DMS153 (cell line): ENCODE measurements around the gene UST.
A peak's percentile ranks its signal among the peaks of the same experiment; 100 is the strongest.

Experiments used
- DNase-seq: peaks from one replicate; lab custom pipeline; 2025; lab: John Stamatoyannopoulos, UW

UST gene

GRCh38 chr6:149007846-149008245 is 261.0 kb downstream of the UST start:
- DNase-seq, result no peak

GRCh38 chr6:149008741-149009140 is 261.9 kb downstream of the UST start:
- DNase-seq, result no peak

GRCh38 chr6:149012040-149012545 is 265.3 kb downstream of the UST start:
- DNase-seq, result no peak

- no peak for DNase-seq
Observed at GRCh38 chr6:149013586-149014344, 266.9 kb downstream of the UST start.

GRCh38 chr6:149014631-149015534 is 268.1 kb downstream of the UST start:
- no peak for DNase-seq

- DNase-seq, result no peak
Observed at GRCh38 chr6:149015535-149016525, 269.0 kb downstream of the UST start.

GRCh38 chr6:149016716-149017115 is 269.9 kb downstream of the UST start:
- DNase-seq, result no peak

GRCh38 chr6:149020319-149020718 is 273.5 kb downstream of the UST start:
- no peak for DNase-seq

- DNase-seq, result no peak
Observed at GRCh38 chr6:149024361-149024760, 277.5 kb downstream of the UST start.

GRCh38 chr6:149025061-149025460 is 278.2 kb downstream of the UST start:
- no peak for DNase-seq

GRCh38 chr6:149026530-149026942 is 279.7 kb downstream of the UST start:
- DNase-seq, result peak; percentile 29

GRCh38 chr6:149027484-149027883 is 280.7 kb downstream of the UST start:
- DNase-seq, result no peak

- peak; percentile 79 for DNase-seq
Observed at GRCh38 chr6:149028767-149029405, 282.1 kb downstream of the UST start.

GRCh38 chr6:149031201-149031858 is 284.5 kb downstream of the UST start:
- no peak for DNase-seq

- DNase-seq, result no peak
Observed at GRCh38 chr6:149031859-149032598, 285.2 kb downstream of the UST start.

- DNase-seq, result no peak
Observed at GRCh38 chr6:149032599-149033405, 286.0 kb downstream of the UST start.

- DNase-seq, result no peak
Observed at GRCh38 chr6:149033454-149033853, 286.6 kb downstream of the UST start.

- no peak for DNase-seq
Observed at GRCh38 chr6:149035766-149036165, 288.9 kb downstream of the UST start.

GRCh38 chr6:149037051-149037671 is 290.3 kb downstream of the UST start:
- DNase-seq, result no peak
